GM19467 (cell line): ENCODE data around the gene CNTNAP2.
A peak's percentile ranks its signal among the peaks of the same experiment; 100 is the strongest.
"Not testable (repeated sequence)": the region's sequence is repeated elsewhere in the genome, so short reads cannot be mapped to it uniquely, and the experiment has no call there.

Experiments
- ATAC-seq: cut with Tn5 transposase; IDR thresholded peaks from one replicate; pipeline ENCODE4 v1.9.1; 2021; ENCODE audit warnings: mild to moderate bottlenecking, moderate library complexity; ENCODE audit not compliant: unreplicated experiment

The CNTNAP2 gene

GRCh38 chr7:148037044-148037443 is 1920.4 kb downstream of the CNTNAP2 start:
- ATAC-seq, result no peak

DNA sequence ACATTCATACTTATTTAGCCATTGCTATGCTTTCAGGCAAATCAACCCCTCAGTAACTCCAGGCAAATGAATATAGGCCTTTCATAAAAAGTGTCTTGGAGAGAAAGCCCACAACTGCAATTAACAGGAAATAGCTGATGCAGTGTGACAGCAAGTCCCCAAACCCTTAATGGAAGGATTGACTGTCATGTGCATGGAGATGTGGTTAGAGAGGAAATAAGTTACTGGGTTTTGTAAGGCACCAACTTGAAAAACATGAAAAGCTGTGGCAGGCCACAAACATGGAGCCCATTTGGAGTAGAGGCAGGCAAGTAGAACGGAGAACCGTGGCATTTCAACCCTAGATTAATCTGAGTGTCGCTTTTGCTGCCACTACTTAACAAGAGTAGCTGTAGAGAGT is 1924.6 kb downstream of the CNTNAP2 start:
- no peak for ATAC-seq

GRCh38 chr7:148042935-148043631 is 1926.5 kb downstream of the CNTNAP2 start:
- no peak for ATAC-seq

DNA sequence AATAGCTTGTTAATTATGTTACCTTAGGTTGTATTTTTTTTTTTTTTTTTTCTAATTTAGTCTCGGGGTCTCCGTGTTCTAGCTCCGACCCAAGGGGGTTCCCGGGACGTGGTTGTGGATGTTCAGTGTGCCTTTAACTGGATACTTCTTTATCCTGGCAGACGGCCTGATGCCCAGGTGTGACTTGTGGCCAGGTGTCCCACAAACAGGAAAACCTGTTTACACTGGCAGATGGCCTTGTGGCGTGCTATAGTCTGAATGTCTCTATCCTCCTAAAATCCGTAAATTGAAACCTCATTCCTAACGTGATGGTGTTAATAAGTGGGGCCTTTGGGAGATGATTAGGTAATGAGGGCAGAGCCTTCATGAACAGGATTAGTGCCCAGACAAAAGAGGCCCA is 1927.6 kb downstream of the CNTNAP2 start:
- no peak for ATAC-seq

DNA sequence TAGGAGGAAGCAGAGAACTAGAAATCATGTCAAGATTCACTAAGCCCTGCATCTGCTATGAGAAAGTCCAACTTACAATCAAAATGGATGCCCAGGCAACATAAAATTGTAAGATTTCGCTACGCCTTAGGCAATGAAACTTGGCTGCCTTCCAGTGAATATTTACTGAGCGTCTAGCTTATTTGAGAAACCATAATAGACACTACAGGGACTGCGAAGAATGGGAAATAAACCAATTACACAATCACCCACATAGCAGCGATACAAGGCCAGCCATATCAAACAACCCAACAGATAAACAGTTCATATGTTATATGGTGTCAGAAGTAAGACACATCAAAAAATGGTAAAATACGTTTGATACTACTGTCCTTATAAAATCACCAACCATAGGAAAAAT is 1928.9 kb downstream of the CNTNAP2 start:
- no peak for ATAC-seq

- no peak for ATAC-seq
These were observed 1932.5 kb downstream of the CNTNAP2 start for GRCh38 chr7:148049068-148049467.

DNA sequence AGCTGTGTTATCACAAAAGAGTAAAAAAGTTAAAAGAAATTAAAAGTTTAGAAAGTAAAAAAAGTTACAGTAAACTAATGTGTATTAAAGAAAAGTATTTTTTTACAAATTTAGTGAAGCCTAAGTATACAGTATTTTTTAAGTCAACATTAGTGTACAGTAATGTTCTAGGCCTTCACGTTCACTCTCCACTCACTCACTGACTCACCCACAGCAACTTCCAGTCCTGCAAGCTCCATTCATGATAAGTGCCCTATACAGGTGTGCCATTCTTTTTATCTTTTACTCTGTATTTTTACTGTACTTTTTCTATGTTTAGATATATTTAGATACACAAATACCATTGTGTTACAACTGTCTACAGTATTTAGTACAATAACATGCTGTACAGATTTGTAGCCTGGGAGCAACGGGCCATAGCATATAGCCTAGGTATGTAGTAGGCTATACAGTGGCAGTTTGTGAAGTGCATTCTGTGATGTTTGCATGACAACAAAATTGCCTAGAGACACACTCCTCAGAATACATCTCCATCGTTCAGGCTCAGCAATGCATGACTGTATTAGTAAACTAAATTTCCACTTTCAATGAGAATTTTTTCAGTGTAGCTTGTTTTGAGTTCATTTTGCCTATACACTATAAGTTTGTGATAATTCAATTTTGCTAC is 1934.0 kb downstream of the CNTNAP2 start:
- no peak for ATAC-seq

GRCh38 chr7:148056406-148056805 is 1939.8 kb downstream of the CNTNAP2 start:
- no peak for ATAC-seq

GRCh38 chr7:148058092-148058491 is 1941.5 kb downstream of the CNTNAP2 start:
- ATAC-seq, result no peak

DNA sequence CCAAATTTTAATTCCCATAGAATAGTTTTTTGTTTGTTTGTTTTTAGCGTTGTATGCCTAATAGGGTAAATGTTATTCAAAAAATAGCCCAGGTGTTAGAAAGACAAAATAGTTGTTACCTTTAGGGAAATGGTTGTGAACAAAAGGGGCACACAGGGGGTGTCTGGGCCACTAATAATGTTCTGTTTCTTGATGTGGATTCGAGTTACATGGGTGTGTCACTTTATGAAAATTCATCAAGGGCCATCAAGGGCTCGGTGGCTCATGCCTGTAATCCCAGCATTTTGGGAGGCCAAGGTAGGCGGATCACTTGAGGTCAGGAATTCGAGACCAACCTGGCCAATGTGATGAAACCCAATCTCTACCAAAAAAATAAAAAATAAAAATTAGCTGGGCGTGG is 1942.2 kb downstream of the CNTNAP2 start:
- no peak for ATAC-seq

DNA sequence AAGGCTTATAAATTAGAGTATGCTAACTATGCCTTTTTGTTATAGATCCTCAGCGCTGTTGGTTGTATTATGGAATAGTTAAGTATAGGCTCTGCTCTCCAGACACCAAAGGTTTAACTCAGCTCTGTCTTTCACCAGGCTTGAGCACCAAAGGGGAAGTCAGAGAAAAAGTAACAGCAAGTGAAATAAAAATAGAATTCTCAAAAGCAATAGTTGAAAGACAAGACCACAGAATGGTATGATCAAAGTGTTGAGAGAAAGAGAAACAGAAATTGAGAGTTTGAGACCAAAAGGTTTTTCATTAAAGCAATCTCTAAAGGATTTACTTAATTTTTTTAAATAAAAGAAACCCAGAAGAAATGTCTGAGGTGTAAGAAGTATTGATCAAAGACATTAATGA is 1944.1 kb downstream of the CNTNAP2 start:
- peak; percentile 89 for ATAC-seq

DNA sequence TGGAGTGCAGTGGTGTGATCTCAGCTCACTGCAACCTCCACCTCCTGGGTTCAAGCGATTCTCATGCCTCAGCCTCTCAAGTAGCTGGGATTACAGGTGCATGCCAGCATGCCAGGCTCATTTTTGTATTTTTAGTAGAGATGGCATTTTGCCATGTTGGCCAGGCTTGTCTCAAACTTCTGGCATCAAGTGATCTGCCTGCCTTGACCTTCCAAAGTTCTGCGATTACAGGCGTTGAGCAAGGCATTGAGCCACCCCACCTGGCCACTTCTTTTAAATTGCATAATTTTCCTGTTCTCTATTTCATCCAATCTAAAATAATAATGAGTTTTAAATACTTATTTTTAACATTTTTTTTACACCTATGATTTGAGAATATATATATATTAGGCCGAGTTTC is 1961.5 kb downstream of the CNTNAP2 start:
- ATAC-seq, result not testable (repeated sequence)

- no peak for ATAC-seq
These were observed 1962.8 kb downstream of the CNTNAP2 start for GRCh38 chr7:148079206-148080080.

GRCh38 chr7:148083448-148083847 is 1966.8 kb downstream of the CNTNAP2 start:
- no peak for ATAC-seq

GRCh38 chr7:148084138-148084537 is 1967.5 kb downstream of the CNTNAP2 start:
- no peak for ATAC-seq

DNA sequence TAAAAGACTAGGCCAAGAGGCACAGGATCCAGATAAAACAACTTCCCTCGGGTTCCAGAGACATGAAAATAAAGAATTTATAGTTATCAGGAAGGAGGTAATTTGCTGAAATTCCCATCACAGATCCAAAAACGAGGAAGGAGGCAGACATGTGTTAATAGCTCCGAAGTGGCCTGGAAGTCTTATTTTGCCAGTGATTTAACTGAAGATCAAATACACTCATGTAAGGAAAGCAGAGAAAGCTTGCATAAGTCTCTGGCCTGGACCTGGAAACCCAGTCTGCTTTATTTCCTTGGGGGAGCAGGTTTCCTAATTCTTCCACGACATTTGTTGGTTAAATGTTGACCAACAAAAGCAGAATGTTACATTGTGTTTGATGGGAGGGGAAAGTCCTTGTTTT is 1975.3 kb downstream of the CNTNAP2 start:
- no peak for ATAC-seq

DNA sequence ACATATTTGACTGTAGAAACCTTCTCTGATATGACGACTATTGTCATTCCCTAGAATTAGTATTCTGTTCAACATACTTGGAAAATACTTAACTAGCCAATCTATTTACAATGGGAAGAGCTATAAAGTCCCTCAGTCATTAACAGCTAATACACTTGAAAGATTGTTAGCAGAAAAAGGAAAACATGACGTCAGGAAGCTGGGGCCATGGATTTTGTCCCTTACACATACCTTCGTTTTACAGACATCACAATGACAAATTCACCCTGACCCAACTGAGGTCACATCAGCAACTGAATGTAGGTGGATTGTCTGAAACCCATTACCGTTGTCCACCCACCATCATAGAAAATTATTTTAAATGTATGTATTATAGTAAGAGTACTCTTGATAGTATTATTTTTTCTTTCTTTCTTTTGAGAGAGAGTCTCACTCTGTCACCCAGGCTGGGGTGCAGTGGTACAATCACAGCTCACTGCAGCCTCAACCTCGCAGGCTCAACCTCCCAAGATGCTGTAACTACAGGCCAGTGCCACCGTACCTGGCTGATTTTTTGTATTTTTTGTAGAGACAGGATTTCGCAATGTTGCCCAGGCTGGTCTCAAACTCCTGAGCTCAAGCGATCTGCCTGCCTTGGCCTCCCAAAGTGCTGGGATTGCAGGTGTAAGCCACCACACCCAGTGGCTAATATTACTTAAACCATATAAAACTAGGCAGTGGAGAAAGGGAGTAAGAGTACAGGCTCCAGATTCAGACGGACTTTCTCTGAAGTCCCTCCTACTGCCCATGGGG is 1977.0 kb downstream of the CNTNAP2 start:
- no peak for ATAC-seq

DNA sequence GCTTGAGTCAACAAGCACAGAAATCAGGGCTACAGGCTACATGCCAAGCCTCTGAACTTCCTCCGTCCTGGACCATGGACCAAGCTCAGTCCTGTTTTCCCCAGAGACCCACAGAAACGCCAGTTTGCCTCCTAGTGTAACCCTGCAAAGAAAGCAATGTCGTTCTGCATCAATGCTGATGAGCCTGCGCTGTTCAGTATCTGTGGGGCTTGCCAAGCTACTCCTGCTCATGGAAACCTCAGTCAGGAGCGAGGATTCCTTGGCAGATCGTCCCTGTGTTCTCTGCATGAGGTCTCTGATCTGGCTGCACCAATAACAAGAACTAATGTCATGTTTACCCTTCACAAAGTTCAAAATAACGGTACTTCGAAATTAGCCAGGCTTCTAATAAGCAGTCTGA is 1978.5 kb downstream of the CNTNAP2 start:
- ATAC-seq, result no peak

DNA sequence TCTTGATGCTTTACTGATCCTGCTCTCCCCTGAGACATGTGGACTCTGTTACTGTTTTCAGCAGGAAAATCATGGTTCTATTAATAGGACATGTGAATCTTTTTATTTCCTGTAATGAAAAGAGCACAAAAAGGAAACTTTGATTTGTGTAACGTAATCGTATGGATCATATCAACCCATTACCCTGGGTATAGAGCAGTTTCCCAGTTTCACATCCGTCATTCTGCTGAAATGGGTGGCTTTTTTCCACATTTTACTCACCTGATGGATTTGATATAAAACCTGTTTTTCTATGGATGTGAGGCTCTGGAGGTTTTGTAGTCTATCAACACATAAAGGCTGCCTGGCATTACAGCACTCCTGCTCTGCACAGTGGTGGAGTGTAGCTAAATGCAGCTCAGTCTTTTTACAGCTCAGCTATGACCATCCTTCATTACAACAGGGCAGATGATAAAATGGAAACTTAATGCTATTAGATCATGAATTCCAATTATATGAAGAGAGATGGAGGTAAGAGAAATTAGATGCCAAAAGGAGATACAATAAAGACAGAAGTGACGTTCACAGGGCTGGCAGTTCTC is 1987.6 kb downstream of the CNTNAP2 start:
- ATAC-seq, result no peak

GRCh38 chr7:148104924-148105323 is 1988.3 kb downstream of the CNTNAP2 start:
- ATAC-seq, result no peak

DNA sequence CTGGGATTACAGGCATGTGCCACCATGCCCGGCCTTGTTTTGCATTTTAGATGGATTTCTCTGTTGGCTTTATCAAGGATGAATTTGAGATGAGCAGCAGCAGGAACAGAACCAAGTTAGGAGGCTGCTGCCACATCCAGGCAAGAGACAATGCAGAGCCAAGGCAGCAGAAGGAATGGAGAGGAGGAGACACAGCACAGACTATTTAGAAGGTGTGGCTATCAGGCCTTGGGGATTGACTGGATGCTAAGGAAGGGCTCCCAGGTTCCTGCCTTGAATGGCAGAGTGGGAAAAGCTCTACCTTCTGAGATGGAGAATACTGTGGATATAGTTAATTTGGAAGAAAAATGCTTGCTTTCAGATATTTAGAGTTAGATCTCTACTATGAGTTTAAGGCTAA is 1989.3 kb downstream of the CNTNAP2 start:
- ATAC-seq, result no peak
